ENCODE measurements around the gene INTS7.
"Not testable (repeated sequence)": the region's sequence is repeated elsewhere in the genome, so short reads cannot be mapped to it uniquely, and the experiment has no call there.

Gene INTS7

DNA sequence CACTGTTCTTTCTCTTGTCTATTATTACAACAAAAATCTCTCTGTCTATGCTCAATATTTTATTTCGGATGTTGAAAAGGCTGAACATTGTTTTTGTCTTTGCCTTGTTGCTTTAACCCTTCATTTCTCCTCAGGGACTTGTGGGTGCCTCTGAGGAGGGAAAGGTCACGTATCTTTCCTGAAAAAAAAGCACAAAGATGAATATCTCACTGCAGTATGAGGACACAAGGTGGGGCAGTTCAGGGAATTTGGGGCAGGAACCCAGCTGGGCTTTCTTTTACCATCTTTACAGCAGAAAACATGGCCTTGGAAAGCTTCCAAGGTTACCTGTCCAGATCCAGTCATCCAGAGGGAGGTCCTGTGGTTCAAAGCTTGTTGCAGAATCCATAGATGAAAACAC lies 105.7 kb downstream of the INTS7 start:
- Histone ChIP-seq H3K4me1 (peaks cover 12% of the 10 kb centered on the region), H3K27me3 (ENCODE audit: low read depth) (no peaks in the 10 kb centered on the region), H3K9me3 (no peaks in the 10 kb centered on the region), H3K36me3 (replicated peaks) (no peaks in the 10 kb centered on the region), H3K4me3 (no peak overlapping the region)
- DNase-seq (ENCODE audit: low spot score in 2 of 2) = no peak
- in situ Hi-C loops (cut with MboI; ENCODE audit: low sequenced_read_pairs) = no loop called here

GRCh38 chr1:211928993-211929637 lies 106.2 kb downstream of the INTS7 start:
- Histone ChIP-seq H3K4me1 (peaks cover 12% of the 10 kb centered on the region), H3K9me3 (no peaks in the 10 kb centered on the region), H3K27me3 (ENCODE audit: low read depth) (no peaks in the 10 kb centered on the region), H3K36me3 (replicated peaks) (no peaks in the 10 kb centered on the region), H3K4me3 (no peak overlapping the region)
- in situ Hi-C loops (cut with MboI; ENCODE audit: low sequenced_read_pairs) = no loop called here
- DNase-seq (ENCODE audit: low spot score in 2 of 2) = peak; percentile 57 to 61

DNA sequence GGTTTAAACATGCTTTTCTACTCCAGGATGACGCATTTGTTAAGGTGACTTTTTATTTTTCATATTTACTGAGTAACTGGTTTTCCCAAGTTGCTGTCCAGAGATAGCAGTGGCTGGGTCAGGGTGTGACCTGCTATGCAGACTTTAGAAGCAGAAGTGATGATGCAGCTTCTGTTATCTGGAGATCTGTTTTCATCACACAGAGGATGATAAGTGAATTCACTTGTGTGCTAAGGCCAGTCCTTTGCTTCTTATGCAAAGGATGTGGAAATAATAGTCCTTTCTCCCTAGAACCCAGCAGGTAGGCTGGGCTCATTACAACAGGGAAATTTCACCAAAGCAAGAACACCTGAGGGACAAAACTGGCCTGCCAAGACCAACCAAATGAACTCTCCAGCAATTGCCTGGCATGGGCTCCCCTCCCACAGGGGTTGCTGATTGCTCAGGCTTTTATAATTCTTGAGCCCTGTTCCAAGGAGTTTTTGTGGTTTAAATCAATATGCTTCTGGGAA lies 107.0 kb downstream of the INTS7 start:
- Histone ChIP-seq H3K27me3 (ENCODE audit: low read depth) (no peaks in the 10 kb centered on the region), H3K4me1 (peaks cover 12% of the 10 kb centered on the region), H3K4me3 (no peak overlapping the region), H3K36me3 (replicated peaks) (no peaks in the 10 kb centered on the region), H3K9me3 (no peaks in the 10 kb centered on the region)
- DNase-seq (ENCODE audit: low spot score in 2 of 2) = peak in 1 of 2 experiments; percentile 24
- in situ Hi-C loops (cut with MboI; ENCODE audit: low sequenced_read_pairs) = no loop called here

GRCh38 chr1:211925016-211925415 lies 110.3 kb downstream of the INTS7 start:
- Histone ChIP-seq H3K27me3 (ENCODE audit: low read depth) (no peaks in the 10 kb centered on the region), H3K9me3 (no peaks in the 10 kb centered on the region), H3K4me1 (peaks cover 12% of the 10 kb centered on the region), H3K36me3 (replicated peaks) (no peaks in the 10 kb centered on the region), H3K4me3 (no peak overlapping the region)
- in situ Hi-C loops (cut with MboI; ENCODE audit: low sequenced_read_pairs) = no loop called here
- DNase-seq (ENCODE audit: low spot score in 2 of 2) = no peak

DNA sequence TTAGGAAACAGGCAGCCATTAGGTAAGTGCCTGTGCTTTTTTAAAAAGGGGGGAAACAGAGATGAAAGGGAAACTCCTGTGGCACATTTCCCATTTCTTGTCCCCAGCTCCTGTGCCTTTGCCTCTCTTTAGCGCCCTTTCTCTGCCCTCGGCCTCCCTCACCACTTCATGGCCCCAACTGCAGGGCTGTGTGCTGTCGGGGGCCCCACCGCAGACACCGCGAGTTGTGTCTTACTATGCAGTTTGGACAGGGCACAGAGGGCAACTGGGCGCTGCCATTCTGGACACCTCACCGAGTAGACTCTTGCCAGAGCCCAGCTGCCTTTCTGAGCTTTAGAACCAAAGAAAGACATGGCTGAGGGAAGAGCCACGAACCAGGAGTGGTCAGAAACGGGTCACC lies 111.1 kb downstream of the INTS7 start:
- no peak for DNase-seq (ENCODE audit: low spot score in 2 of 2)
- Histone ChIP-seq H3K4me1 (peaks cover 10% of the 10 kb centered on the region), H3K36me3 (replicated peaks) (no peaks in the 10 kb centered on the region), H3K27me3 (ENCODE audit: low read depth) (no peaks in the 10 kb centered on the region), H3K9me3 (no peaks in the 10 kb centered on the region), H3K4me3 (no peak overlapping the region)
- in situ Hi-C loops (cut with MboI; ENCODE audit: low sequenced_read_pairs) = no loop called here

- Histone ChIP-seq H3K4me3 (no peak overlapping the region), H3K36me3 (replicated peaks) (no peaks in the 10 kb centered on the region), H3K4me1 (no peaks in the 10 kb centered on the region; the same call in 1 of the 2 replicates), H3K27me3 (ENCODE audit: low read depth) (no peaks in the 10 kb centered on the region), H3K9me3 (no peaks in the 10 kb centered on the region)
- DNase-seq (ENCODE audit: low spot score in 2 of 2) = no peak
- in situ Hi-C loops (cut with MboI; ENCODE audit: low sequenced_read_pairs) = no loop called here
These were observed 112.3 kb downstream of the INTS7 start for GRCh38 chr1:211923095-211923494.

DNA sequence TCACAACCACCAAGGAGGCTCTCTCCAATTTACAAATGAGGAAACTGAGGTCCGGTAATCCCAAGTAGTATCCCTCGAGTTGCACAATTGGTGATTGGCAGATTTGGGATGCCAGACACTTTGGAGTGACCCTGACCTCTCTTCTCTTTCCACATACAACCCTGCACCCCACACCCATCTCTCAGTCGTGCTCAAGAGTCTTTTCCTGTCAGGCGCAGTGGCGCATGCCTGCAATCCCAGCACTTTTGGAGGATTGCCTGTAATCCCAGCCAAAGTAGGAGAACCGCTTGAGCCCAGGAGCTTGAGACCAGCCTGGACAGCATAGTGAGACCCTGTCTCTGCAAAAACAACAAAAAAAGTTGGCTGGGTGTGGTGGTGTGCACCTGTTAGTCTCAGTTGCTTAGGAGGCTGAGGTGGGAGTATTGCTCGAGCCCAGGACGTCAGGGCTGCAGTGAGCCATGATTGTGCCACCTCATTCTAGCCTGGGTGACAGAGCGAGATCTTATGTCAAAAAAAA lies 113.7 kb downstream of the INTS7 start:
- no peak for DNase-seq (ENCODE audit: low spot score in 2 of 2)
- in situ Hi-C loops (cut with MboI; ENCODE audit: low sequenced_read_pairs) = no loop called here
- Histone ChIP-seq H3K27me3 (ENCODE audit: low read depth) (no peaks in the 10 kb centered on the region), H3K4me1 (no peaks in the 10 kb centered on the region), H3K36me3 (replicated peaks) (no peaks in the 10 kb centered on the region), H3K9me3 (no peaks in the 10 kb centered on the region), H3K4me3 (no peak overlapping the region)

GRCh38 chr1:211920602-211921226 lies 114.6 kb downstream of the INTS7 start:
- in situ Hi-C loops (cut with MboI; ENCODE audit: low sequenced_read_pairs) = no loop called here
- Histone ChIP-seq H3K27me3 (ENCODE audit: low read depth) (no peaks in the 10 kb centered on the region), H3K9me3 (no peaks in the 10 kb centered on the region), H3K36me3 (replicated peaks) (no peaks in the 10 kb centered on the region), H3K4me1 (no peaks in the 10 kb centered on the region), H3K4me3 (no peak overlapping the region)
- DNase-seq (ENCODE audit: low spot score in 2 of 2) = no peak

DNA sequence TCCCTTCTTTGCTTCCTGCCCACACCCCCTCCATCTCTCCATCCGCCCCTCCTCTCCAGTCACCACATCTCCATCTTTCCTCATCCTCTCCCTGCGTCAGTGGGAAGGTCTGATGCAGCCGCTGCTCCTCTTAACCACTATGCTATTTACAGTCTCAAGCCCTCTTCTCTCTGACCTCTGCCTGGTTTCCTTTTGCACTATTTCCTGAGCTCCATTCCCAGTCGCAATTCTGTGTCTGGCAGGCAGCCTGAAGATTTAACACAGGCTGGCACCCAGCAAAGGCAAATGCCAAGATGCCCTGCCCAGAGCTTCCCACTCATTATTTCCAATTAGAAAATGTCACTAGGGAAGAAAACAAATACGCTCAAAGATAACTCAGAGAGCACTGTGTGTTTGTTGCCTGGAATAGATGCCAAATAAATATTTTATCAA lies 115.2 kb downstream of the INTS7 start:
- Histone ChIP-seq H3K36me3 (replicated peaks) (no peaks in the 10 kb centered on the region), H3K27me3 (ENCODE audit: low read depth) (no peaks in the 10 kb centered on the region), H3K4me3 (no peak overlapping the region), H3K9me3 (no peaks in the 10 kb centered on the region), H3K4me1 (no peaks in the 10 kb centered on the region)
- no peak for DNase-seq (ENCODE audit: low spot score in 2 of 2)
- in situ Hi-C loops (cut with MboI; ENCODE audit: low sequenced_read_pairs) = no loop called here

GRCh38 chr1:211918843-211919414 lies 116.4 kb downstream of the INTS7 start:
- Histone ChIP-seq H3K27me3 (ENCODE audit: low read depth) (no peaks in the 10 kb centered on the region), H3K36me3 (replicated peaks) (no peaks in the 10 kb centered on the region), H3K4me1 (no peaks in the 10 kb centered on the region), H3K9me3 (no peaks in the 10 kb centered on the region; the same call in 1 of the 2 replicates), H3K4me3 (no peak overlapping the region)
- no peak for DNase-seq (ENCODE audit: low spot score in 2 of 2)
- in situ Hi-C loops (cut with MboI; ENCODE audit: low sequenced_read_pairs) = no loop called here

DNA sequence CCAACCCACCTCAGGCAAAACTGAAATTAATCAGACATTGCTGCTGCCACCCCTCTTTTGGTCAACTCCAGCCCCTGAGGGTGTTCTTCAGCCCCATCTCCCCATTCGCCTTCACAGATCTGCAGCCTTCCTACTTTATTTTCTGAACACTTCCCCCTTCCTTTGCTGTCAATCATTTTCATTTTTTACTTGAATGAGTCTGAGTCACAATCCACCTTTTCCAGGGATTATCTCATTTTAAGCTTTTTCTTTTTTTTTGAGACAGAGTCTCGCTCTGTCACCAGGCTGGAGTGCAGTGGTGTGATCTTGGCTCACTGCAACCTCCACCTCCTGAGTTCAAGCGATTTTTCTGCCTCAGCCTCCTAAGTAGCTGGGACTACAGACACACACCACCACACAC lies 118.9 kb downstream of the INTS7 start:
- H3K4me3 ChIP-seq; H3K9me3 ChIP-seq; H3K27me3 ChIP-seq (ENCODE audit: low read depth); in situ Hi-C loops (cut with MboI; ENCODE audit: low sequenced_read_pairs); DNase-seq (ENCODE audit: low spot score in 2 of 2); H3K36me3 ChIP-seq (replicated peaks); H3K4me1 ChIP-seq: not testable (repeated sequence)

GRCh38 chr1:211915924-211916323 lies 119.4 kb downstream of the INTS7 start:
- DNase-seq (ENCODE audit: low spot score in 2 of 2) = no peak
- Histone ChIP-seq H3K9me3 (no peaks in the 10 kb centered on the region; the same call in 1 of the 2 replicates), H3K36me3 (replicated peaks) (no peaks in the 10 kb centered on the region), H3K27me3 (ENCODE audit: low read depth) (no peaks in the 10 kb centered on the region), H3K4me3 (no peak overlapping the region), H3K4me1 (no peaks in the 10 kb centered on the region)
- in situ Hi-C loops (cut with MboI; ENCODE audit: low sequenced_read_pairs) = no loop called here

DNA sequence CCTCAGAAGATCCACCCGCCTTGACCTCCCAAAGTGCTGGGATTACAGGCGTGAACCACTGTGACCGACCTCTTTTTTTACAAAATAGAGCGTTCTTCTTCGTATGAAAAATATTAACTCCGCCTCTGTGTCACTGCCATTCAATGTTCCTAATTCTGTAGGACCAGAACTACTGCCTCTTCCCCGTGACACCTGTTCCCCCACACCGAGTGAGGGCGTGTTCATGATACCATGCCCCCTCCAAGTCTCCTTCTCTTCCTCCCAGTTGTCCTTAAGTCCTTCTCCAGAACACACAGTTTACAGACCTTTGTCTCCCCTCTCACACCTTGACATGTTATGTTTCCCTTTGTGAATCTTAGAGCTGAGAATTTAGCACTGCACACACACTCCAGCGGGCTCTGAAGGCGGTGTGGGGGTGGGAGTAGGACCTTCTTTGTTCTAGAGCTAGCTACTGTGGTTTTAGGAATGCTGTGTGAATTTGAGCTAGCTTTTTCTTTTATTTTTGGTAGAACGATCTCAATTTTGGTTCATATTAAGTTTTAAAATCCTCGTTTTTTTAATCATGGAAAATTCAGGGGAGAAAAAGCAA lies 122.4 kb downstream of the INTS7 start:
- H3K27me3 ChIP-seq (ENCODE audit: low read depth) = no peaks in the 10 kb centered on the region
- no peaks in the 10 kb centered on the region for H3K4me1 ChIP-seq
- in situ Hi-C loops (cut with MboI; ENCODE audit: low sequenced_read_pairs) = no loop called here
- no peaks in the 10 kb centered on the region; the same call in 1 of the 2 replicates for H3K9me3 ChIP-seq
- DNase-seq (ENCODE audit: low spot score in 2 of 2) = no peak
- no peak overlapping the region for H3K4me3 ChIP-seq
- no peaks in the 10 kb centered on the region for H3K36me3 ChIP-seq (replicated peaks)

GRCh38 chr1:211912038-211912437 lies 123.3 kb downstream of the INTS7 start:
- Histone ChIP-seq H3K9me3 (no peaks in the 10 kb centered on the region; the same call in 1 of the 2 replicates), H3K36me3 (replicated peaks) (no peaks in the 10 kb centered on the region), H3K27me3 (ENCODE audit: low read depth) (no peaks in the 10 kb centered on the region), H3K4me1 (no peaks in the 10 kb centered on the region), H3K4me3 (no peak overlapping the region)
- in situ Hi-C loops (cut with MboI; ENCODE audit: low sequenced_read_pairs) = no loop called here
- DNase-seq (ENCODE audit: low spot score in 2 of 2) = no peak

All from HAP-1 (cell line).